Suppressor macrophage treated with lipopolysaccharide for 1 hour (primary cell): ENCODE measurements around the gene MDFIC2.
"Not testable (repeated sequence)": the region's sequence is repeated elsewhere in the genome, so short reads cannot be mapped to it uniquely, and the experiment has no call there.

ENCODE experiments used
- DNase-seq, 3 donors: peaks; one replicate each; pipeline ENCODE4 v3.0.0-alpha.2; 2020 to 2022

The MDFIC2 gene

DNA sequence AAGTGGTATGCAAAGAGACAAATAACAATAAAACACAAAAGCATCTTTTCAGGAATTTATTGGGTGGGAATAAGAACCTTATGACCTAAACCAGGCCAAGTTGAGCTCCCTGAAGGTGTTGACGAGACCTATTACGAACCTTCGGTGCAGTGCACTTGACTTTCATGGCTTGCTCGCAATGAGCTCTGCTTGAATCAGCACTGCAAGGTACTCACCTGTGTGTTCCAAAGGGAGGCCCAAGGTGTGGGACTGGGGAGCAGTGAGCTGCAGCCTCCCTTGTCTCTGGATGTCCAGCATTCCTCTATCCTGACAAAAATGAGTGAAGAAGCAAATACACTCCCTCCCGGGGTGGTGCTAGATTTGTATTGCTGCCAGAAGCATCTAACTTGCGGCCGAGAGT, at the start of gene MDFIC2:
Gene MDFIC2, minus strand, starts transcription at position 303 of the 400 bp plus-strand sequence. CDS start 665 bp downstream, outside the sequence.
- DNase-seq, result no peak

DNA sequence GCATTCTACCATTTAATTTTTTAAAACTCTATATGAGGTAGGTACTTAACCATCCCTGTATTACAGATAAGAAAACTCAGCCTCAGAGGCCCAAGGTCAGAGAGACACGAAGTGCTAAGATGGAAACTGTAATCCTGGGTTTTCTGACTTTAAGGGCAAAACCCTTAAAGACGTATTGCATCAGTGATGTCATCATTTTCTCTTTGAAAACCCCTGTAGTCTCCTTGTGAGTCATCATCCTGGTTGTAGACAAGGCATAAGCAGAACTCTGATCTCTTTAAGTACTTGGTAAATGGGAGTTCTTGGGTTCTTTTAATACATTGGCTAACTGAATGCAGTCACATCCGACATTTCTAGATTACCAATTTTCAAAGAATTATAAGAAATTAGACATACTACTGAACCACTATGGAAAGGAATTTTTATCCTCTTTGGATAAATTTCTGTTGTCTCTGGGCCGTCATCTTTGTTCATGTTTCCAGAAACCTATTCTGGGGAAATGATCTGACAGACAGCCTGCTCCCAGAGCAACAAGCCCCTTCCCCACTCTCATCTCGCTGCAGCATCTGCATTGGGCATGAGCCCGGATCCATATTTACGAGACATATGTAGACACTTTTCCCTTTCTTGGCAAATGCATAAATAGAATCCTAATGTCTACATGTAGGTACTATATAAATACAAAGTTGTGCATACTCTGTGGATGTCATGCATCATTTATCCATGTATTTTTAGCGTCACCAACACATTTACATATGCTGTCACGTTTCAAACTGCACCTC, 48.7 kb upstream of the MDFIC2 start:
- peak; percentile 61 to 87 (median 77) for DNase-seq

DNA sequence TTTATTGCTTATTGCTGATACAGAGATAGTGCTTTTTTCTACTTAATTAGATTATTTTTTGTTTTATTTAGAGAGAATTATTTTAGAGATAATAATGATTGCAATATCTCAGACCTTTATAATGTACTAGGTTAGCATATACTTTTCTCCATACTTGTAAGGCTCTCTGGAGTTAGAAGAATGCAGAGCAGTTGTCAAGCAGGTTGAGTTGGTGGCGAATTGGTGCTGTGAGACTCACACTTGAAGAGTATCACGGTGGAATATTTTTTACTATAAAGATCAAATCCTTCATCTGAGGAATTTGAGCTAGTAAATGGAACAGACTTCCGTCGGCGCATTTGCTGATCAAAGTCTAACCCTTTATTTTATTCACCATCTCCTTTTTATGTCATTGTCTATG, 47.3 kb upstream of the MDFIC2 start:
- DNase-seq, result no peak

DNA sequence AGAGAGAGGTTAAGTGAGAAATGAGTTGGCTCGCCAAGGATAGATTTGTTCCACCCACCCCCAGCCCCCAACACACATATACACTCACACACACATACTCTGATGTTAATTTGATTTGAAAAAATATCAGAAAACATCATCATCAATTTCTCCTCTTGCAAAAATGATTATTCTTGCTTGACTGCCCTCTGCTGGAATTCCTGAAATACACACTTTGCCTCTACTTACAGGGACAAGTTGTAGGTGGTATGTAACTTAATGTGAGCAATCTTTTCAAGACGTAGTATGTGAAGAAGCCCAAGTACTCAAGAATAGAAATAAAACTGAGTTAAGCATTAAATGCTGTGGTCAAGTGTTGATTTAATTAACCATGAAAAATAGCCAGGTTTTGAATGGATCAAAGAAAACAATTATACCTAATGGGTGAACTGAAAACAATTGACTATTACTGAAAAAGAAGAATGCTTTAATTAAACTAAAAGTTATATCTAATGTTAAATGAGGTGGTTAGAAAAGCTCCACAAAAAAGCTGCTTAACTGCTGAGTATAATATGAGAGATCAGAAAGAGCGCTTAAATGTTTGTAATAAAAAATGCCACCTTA, 46.6 kb upstream of the MDFIC2 start:
- peak; percentile 30 to 62 (median 47) for DNase-seq

DNA sequence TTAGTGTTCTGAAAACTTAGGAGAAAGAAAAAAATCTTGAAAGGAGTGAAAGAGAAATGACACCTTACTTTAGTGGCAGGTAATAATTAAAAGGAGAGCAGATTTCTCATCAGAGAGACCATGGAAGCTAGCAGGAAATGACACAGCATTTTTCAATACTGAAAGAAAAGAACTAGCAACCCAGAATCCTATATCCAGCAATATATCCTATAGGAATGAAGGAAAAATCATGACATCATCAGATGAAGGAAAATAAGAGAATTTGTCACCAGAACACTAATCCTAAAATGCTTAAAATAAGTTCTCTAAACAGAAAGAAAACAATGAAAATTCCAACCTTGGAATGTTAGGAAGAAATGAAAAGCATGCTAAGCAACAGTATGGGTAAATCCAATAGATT, 39.8 kb upstream of the MDFIC2 start:
- no peak for DNase-seq

DNA sequence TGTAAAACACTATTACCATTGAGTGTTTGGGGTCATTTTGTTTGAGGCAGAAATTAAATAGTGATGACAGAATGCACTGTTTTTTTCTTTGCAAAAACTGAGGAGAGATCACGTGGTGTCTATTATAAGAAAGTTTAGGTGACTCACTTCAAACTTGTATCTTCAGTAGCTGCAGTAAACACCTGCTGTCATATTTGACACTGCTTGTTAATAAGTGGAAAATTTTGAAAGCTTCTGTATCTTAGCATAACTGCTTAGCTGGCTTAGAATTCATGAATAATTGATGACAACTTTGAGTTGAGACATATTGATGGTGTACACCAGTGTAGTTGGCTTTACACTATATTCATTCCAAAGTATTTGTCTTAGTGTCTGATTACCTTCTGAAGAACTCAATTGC, 29.7 kb upstream of the MDFIC2 start:
- no peak for DNase-seq

DNA sequence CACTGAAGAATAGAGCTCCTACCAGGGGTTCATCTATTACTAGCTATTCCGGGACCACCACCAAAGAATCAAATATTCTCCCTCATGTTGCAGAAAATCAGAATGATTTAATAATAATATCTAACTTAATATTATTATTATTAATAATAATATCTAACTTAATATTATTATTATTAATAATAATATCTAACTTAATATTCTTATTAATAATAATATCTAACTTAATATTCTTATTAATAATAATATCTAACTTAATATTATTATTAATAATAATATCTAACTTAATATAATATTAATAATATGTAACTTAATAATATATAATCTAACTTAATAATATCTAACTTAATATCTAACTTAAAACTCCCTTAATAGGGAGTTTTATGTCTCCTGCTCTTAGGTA, 24.4 kb upstream of the MDFIC2 start:
- DNase-seq, result not testable (repeated sequence)

DNA sequence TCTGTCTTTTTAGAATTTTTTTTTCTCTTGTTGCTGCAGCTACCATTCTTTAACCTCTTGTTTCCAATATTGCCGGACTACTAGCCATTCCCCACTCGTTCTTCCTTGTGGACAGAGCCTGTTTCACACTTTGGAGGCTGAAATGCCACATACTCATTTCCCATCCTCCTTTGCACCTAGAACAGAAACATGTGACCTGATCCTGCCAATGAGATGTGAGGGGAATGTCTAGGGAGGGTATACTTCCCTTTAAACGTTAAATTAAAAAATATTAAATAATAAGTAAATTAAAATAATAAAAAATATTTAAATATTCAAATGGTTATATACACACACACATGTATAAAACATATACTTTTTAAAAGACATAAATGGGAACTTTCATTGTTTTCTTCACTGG, 20.6 kb upstream of the MDFIC2 start:
- DNase-seq, result no peak

DNA sequence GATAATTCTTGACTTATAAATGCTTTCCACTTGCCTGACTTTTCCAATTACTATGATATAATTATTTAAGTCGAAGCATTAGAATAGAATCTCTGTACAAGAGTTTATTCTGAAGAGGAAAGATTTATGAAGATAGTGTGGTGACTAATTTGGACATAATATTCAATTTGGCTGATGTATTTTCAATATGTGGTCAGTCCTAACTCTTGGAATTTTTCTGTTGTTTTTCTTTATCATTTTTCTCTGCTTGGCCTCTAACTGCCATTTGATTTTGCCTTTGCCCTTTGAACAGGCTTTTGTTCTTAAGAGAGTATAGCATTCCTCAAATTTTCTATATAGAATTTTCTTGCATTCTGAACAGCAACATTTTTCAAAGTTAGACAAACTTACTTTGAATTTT, 2.6 kb upstream of the MDFIC2 start:
- no peak for DNase-seq

DNA sequence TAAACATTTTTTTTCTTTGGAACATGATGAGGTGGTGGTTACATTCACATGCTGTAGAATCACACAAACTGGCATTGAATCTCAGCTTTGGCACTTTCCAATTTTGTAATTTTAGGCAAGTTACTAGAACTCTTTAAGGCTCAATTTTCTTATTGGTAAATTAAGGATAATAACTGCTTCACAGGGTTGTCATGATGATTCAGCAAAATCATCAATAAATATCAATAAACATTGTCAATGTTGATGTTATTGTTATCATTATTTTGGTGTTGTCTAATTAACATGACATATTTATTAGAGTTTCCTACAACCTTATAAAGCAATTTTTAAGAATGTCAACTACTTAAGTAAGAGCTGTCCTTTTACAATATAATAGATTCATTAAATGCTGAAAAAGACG, 1.6 kb downstream of the MDFIC2 start:
- no peak for DNase-seq

DNA sequence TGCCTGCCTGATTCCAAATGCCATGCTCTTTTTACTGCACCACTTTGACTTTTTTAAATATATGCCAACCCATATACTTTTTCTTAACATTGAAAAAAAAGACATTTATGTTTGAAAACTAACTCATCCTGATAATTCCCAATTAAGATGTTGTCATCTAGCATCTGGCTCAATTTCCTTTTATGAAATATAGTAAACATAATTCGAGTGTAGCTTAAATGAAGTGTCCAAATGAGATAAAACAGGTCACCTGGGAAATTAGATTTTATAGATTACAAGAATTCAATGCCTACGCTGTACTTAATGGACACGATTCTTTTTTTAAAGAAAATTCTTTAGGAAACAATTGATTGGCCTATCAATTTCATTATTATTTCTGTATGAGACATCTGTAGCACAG, 2.8 kb downstream of the MDFIC2 start:
- no peak for DNase-seq

DNA sequence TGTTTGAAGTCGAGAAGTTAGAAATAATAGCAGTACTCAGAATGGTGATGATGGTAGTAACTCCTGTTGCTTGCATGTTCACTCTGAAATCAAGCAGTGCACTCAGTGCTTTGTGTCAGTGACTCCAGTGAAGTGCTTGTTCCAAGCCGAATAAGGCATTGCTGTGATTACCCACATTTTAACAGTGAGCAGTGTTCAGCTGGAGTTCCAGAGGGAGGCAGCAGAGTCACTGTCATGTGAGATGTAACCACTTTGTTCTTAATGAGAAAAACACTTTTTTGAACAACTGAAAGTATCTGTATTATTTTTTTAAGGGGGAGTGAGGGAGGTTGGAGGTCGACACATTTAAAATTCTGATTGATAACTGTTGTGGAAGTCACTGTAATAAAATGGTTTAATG, 3.7 kb downstream of the MDFIC2 start:
- no peak for DNase-seq

DNA sequence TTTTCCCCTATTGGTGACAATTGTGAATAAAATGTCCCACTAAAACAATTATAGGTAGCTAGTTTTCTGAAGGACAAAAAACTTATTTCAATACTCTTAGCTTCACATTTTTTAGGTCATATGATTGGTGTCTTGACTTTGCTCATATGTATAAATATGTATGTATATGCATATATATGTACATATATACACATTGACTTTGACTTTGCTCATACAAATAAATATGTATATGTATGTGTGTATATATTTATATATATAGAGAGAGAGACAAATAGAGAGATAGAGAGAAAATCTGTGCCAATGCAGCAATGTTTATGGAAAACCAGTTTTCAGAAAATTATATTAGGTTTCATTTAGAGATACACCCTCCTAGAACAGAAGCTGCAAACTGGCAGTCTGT, 5.7 kb downstream of the MDFIC2 start:
- DNase-seq, result no peak

DNA sequence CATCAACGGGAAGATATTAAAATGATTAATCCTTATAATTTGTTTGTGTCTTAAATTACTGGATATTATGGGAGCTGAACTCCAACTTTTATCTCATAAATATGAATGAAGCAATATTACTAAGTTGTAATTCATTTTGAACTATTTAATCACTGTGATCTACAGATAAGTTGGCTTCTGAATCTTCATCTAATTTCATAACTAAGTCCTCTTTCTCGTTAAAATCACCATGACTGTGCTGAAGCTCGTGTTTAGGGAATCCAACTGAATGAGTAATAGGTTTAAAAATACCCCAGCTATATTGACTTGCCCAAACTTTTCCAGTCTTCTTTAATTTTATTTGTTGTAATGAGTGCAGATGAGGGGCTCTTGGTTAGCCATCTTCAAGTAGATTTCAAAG, 14.1 kb downstream of the MDFIC2 start:
- no peak for DNase-seq

DNA sequence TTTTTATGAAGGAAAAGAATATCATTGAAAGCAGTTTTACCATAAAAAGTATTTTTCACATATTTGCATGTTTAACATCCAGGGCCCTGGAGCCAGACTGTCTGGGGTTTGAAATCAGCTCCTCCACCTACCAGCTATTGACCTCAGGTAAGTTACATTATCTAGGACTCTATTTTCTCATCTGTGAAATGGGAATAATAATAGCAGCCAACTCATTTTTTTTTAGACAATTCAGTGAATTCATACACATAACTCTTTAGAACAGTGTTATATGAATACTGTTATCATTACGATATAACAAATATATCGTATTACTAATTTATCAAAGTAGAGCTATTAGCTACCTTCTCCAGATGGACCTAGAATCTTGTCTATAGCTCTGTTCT, 21.3 kb downstream of the MDFIC2 start:
- no peak for DNase-seq

DNA sequence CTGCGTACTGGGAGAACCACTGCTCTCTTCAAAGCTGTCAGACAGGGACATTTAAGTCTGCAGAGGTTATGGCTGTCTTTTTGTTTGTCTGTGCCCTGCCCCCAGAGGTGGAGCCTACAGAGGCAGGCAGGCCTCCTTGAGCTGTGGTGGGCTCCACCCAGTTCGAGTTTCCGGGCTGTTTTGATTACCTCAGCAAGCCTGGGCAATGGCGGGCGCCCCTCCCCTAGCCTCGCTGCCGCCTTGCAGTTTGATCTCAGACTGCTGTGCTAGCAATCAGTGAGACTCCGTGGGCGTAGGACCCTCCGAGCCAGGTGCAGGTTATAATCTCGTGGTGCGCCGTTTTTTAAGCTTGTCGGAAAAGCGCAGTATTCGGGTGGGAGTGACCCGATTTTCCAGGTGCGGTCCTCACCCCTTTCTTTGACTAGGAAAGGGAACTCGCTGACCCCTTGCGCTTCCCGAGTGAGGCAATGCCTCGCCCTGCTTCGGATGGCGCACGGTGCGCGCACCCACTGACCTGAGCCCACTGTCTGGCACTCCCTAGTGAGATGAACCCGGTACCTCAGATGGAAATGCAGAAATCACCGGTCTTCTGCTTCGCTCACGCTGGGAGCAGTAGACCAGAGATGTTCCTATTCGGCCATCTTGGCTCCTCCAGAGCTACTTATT, 21.9 kb downstream of the MDFIC2 start:
- not testable (repeated sequence) for DNase-seq

DNA sequence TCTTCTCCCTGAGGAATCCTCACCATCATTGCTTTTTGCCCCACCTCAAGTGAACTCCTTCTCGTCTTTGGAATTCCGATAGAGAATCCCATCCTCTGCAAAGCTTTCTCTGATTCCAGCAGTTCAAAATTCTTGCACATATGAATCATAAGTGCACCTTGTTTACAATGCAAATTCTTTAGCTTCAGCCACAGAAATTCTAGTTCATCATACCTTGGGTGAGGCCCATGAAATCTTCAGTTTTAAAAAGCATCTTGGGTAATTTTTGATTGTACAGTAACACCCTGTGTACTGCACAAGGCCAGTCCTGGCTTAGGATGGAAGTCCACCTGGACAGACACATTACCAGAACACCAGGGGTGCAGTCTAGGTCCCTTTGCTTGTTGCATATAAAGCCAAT, 30.8 kb downstream of the MDFIC2 start:
- DNase-seq, result no peak

DNA sequence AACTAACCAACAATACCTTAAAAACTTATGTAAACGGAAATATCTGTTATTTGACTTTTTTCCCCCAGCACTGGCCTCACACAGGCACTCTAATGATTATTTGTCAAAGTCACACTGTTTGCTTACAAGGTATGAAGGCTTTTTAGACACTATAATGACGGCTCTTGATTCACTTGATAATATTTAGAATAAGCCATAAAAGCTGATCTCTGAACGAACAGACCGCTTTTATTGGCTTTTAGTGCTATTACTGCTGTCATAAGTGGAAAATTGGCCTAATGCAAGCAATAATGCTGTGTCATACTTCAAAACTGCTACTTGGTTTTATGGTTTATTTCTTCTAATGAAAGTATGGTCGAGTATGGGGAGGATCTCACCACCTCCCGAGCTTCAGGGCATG, 35.1 kb downstream of the MDFIC2 start:
- no peak for DNase-seq

DNA sequence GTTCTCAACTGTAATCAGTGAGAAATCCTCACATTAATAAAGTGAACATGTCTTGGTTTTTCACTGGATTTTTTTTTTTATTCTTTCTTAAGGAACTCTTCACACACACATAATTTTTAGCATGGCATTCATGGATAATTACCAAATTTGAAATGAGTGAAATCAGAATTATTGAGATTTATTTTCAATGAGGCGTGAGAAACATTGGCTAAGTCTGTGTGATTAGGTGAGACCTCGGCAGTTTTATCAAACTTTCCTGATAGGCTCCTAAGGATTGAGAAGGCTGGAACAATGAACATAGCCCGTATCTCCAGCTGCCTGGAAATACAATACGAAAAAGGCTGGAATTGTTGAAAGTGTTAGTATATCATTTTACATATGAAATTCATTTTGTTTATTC, 35.5 kb downstream of the MDFIC2 start:
- DNase-seq, result no peak

DNA sequence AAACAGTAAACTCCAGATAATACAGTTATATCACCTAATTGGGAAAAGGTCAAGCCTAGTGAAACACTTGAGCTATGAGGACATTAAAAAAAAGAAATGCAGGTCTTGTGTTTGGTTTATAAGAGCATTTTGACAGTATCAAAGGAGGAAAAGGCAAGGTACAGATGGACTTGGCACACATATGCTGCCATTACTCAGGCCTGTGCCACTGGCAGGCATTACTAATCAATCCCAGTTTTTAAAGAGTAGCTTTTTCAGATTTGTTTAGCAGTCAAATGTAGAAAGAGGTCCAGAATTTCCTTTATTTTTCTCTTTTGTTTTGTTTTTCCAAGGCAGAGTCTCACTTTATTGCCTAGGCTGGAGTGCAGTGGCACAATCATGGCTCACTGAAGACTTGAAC, 38.9 kb downstream of the MDFIC2 start:
- no peak for DNase-seq

DNA sequence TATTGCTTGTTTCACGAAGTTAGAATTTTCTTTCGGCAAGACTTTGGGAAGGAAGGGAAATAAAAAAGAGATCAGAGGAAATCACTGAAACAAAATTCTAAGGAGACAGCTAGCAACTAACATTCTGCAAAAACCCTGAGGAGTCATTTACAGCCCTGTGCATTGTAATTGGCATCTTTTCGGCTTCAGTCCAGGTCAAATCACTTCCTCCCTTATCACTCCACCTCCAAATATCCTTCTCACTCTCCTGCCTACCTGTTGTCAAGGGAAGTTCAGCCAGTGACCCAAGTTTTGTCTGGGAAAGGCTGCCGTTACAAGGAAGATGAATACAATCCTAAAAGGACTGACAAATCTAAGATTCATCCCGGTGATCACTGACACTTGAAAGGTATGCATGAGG, 39.6 kb downstream of the MDFIC2 start:
- no peak for DNase-seq

DNA sequence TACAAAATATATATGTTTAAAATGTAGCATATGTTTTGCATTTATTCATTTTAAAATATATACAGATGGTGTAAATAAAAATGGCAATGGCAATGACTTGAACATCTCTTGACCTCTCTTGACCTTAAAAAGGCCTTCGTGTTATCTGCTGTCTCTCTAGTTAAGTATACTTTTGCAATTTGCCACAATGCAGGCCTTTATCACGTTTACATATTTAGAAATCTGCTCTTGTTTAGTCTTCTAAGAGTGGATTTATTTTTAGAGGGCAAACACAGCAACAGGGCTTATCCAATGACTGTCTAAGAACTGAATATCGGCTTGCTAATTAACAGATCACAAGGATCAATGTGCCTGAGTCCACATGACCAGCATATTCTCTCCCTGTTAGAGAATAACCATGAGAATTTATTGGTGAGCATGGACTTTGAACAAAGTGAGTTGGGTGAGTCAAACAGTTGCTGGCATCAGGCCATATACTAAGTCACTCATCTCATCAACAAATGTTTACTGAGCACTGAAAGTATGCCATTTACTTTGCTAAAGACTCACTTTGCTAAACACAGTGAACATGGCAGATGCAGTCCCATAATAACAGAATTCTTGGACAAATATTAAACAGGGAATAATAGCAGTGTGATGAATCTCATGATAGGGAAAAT, 48.2 kb downstream of the MDFIC2 start:
- DNase-seq, result no peak

DNA sequence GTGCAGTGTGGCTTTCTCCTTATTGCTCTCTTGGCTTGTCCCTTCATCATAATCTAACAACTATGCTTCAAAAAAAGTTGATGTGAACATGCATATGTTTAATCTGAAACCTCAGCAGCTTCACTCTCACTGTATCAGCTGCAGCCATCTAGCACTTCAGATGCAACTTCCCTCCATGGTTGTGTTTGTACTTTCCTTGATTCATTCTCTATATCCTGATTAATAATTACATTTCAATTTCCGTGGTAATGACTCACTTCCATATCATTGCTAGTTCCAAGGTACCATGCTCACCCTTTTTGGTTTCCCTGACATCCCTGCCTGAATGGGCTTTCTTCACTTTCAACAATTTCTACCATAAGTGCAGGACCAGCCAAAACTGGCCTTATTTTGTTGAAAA, 51.2 kb downstream of the MDFIC2 start:
- no peak for DNase-seq

DNA sequence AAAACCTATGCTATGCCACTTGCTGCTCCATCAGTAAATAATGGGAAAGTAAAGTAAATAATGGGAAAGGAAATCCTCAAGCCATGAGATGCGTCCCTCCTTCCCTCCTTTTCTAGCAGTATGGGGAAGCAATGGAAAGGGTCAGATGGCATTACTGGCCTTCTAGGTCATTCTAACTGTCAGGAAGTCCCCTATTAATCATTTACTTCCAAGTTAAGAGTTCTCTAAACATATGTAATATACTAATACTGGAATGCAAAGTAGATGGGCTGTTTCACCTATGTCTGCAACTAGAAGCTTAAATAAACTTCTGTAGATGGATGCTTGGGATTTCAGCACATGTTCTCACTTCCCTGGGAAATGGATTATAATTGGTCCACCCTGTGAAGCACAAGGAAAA, 55.9 kb downstream of the MDFIC2 start:
- DNase-seq, result no peak
